Measurements from ENCODE around the gene SPOCK3. TPM values are rescaled to one million over a fixed set of nuclear protein-coding genes. Genes with fewer than 3 reads are reported as not detected.

SPOCK3 gene
- total and polyA plus RNA-seq, 2 donors (not counting 3 experiments of a cell fraction or from before 2014, with no cell fraction given) = 0.10 TPM; not detected in 1

DNA sequence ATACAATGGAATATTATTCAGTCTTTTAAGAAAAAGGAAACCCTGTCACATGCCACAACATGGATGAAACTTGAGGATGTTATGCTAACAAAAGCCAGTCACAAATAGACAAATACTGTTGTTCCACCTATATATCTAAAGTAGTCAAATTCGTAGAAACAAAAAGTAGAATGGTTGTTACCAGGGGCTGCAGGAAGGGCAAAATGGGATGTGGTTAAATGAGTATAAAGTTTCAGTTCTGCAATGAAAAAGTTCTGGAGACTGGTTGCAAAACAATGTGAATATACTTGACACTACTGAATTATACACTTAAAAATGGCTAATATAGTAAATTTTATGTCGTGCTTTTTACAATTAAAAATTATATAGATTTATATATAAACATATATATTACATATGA lies 12.2 kb downstream of the SPOCK3 start:
- POLR2A ChIA-PET = no interaction called here
- no TSS peak for BruUV-seq (replicated peaks)
- CTCF ChIA-PET = no interaction called here
- intact Hi-C loops (cut with micrococcal nuclease) (no loop called here), dilution Hi-C loops (cut with MboI; ENCODE audit: extremely low pct_ligation_motif_present, low sequenced_read_pairs) (no loop called here)
- no peak for FAIRE-seq
- no peak overlapping the region for H3K9ac ChIP-seq (replicated peaks; ENCODE audit: extremely low read depth, insufficient read depth, low read length)
- H3K9me1 ChIP-seq (replicated peaks; ENCODE audit: control insufficient read depth, extremely low read depth, insufficient read depth, low read length) = no peaks in the 10 kb centered on the region
- no peak overlapping the region for H2AFZ ChIP-seq (ENCODE audit: low read depth, low read length)
- TF ChIP-seq MYC (IDR thresholded peaks at IDR 0.05; ENCODE audit: low read depth, low read length) (no peak), POLR2A (IDR thresholded peaks at IDR 0.05; ENCODE audit: low read depth, low read length) (no peak), EZH2 (IDR thresholded peaks at IDR 0.05; ENCODE audit: borderline replicate concordance, low read depth, low read length, severe bottlenecking) (no peak), GATA2 (IDR thresholded peaks at IDR 0.05; ENCODE audit: insufficient read depth, insufficient read length, low read depth, low read length) (no peak), FOS (IDR thresholded peaks at IDR 0.05; ENCODE audit: borderline replicate concordance, insufficient read depth, low read length) (no peak), POLR2AphosphoS5 (IDR thresholded peaks at IDR 0.05; ENCODE audit: insufficient read depth, low read depth, low read length) (no peak), JUN (IDR thresholded peaks at IDR 0.05; ENCODE audit: borderline replicate concordance, insufficient read depth, insufficient read length, low read depth) (no peak)
- TF ChIP-seq, protein P1, sequence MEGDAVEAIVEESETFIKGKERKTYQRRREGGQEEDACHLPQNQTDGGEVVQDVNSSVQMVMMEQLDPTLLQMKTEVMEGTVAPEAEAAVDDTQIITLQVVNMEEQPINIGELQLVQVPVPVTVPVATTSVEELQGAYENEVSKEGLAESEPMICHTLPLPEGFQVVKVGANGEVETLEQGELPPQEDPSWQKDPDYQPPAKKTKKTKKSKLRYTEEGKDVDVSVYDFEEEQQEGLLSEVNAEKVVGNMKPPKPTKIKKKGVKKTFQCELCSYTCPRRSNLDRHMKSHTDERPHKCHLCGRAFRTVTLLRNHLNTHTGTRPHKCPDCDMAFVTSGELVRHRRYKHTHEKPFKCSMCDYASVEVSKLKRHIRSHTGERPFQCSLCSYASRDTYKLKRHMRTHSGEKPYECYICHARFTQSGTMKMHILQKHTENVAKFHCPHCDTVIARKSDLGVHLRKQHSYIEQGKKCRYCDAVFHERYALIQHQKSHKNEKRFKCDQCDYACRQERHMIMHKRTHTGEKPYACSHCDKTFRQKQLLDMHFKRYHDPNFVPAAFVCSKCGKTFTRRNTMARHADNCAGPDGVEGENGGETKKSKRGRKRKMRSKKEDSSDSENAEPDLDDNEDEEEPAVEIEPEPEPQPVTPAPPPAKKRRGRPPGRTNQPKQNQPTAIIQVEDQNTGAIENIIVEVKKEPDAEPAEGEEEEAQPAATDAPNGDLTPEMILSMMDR (IDR thresholded peaks at IDR 0.05; ENCODE audit: extremely low read depth in 1 of 2, insufficient read depth in 1 of 2, low read depth in 1 of 2, low read length in 2 of 2) = no peak
- TF ChIP-seq, protein P2, sequence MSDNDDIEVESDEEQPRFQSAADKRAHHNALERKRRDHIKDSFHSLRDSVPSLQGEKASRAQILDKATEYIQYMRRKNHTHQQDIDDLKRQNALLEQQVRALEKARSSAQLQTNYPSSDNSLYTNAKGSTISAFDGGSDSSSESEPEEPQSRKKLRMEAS (IDR thresholded peaks at IDR 0.05; ENCODE audit: insufficient read depth, insufficient read length) = no peak
- H3K4me3 ChIP-seq (replicated peaks in 1 of 3; ENCODE audit: insufficient read depth in 1 of 3, low read depth in 1 of 3, low read length in 3 of 3) = no peak overlapping the region
- no peaks in the 10 kb centered on the region for H4K20me1 ChIP-seq (replicated peaks; ENCODE audit: control insufficient read depth, extremely low read depth, insufficient read depth, low read length)
- H3K4me2 ChIP-seq (ENCODE audit: insufficient read depth, low read length) = no peak overlapping the region
- H3K27ac ChIP-seq (ENCODE audit: insufficient read depth, low read depth, low read length) = no peak overlapping the region
- no peaks in the 10 kb centered on the region for H3K4me1 ChIP-seq (ENCODE audit: control insufficient read depth, extremely low read depth, insufficient read depth, low read length)
- no peaks in the 10 kb centered on the region for H3K79me2 ChIP-seq (ENCODE audit: control insufficient read depth, insufficient read depth, low read length)
- H3K9me3 ChIP-seq (replicated peaks; ENCODE audit: control insufficient read depth, insufficient read depth, low read length) = no peaks in the 10 kb centered on the region
- DNase-seq (ENCODE audit: low read depth, low spot score) = no peak
- H3K36me3 ChIP-seq (ENCODE audit: control insufficient read depth in 2 of 2, extremely low read depth in 1 of 2, insufficient read depth in 2 of 2, low read length in 2 of 2) = no peaks in the 10 kb centered on the region
- no peaks in the 10 kb centered on the region for H3K27me3 ChIP-seq (ENCODE audit: control insufficient read depth in 2 of 2, insufficient read depth in 2 of 2, low read length in 2 of 2)
